GM12892 (cell line): ENCODE results near the gene MSRB1.

ENCODE experiments used
- DNase-seq: peaks from one replicate; pipeline ENCODE4 v3.0.0; 2011; ENCODE audit not compliant: insufficient read length
- FAIRE-seq: peaks from 2 replicates; lab custom pipeline; 2011; peaks lifted over from hg19 to GRCh38; lab: Jason Lieb, UNC
- POLR2A ChIP-seq: IDR thresholded peaks from 2 replicates; pipeline ENCODE4 v1.6.1; 2011; ENCODE audit warnings: low read depth, low read length, control low read depth
- POLR2AphosphoS5 ChIP-seq: IDR thresholded peaks from 2 replicates; pipeline ENCODE4 v1.6.1; 2011; ENCODE audit warnings: low read depth, low read length, control low read depth
- TAF1 ChIP-seq: IDR thresholded peaks from 2 replicates; pipeline ENCODE4 v1.6.1; 2011; ENCODE audit warnings: low read depth, mild to moderate bottlenecking, control low read depth, low read length, borderline replicate concordance

The MSRB1 gene

DNA sequence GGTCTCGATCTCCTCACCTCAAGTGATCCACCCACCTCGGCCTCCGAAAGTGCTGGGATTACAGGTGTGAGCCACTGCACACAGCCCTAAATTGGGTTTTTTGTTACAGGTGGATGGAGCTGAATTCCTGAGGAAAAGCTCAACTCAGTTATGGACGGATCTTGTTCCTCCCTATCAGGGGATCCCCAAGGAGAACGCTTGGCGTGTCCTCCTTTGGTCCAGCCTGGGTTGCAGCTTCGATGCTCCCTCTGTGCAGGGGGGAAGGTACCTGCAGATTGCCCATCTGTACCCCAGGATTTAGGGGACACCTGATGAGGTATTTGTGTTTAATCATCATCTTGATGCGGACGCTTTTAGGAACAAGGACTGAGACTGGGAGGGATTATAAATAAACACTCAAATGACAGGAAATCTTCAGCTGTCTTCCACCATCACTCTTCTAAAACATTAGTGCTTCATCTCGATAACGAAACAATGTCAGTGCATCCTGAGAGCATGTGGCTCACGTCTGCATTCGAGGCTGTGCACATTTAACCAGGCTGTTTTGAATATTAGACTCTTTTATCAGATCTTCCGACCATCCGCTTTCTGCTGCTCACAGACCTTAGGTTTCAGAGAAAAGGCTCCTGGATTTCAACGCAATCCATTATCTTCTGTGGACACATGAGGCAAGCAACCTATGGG lies 52.8 kb downstream of the MSRB1 start:
- no peak for FAIRE-seq
- no peak for DNase-seq
- no peak for TF ChIP-seq POLR2A
- TF ChIP-seq POLR2AphosphoS5, result no peak
- TF ChIP-seq TAF1, result no peak
